Measurements from ENCODE around the gene ZNF366. TPM values are rescaled to one million over a fixed set of nuclear protein-coding genes. Genes with fewer than 3 reads are reported as not detected.
A peak's percentile ranks its signal among the peaks of the same experiment; 100 is the strongest.

The ZNF366 gene
- total and polyA plus RNA-seq, 3 donors from 2014 or later, result 0.96 to 2.2 (median 1.4) TPM

GRCh38 chr5:72523960-72524582 lies 16.9 kb upstream of the ZNF366 start:
- no peaks in the 10 kb centered on the region for H3K4me1 ChIP-seq
- no peak overlapping the region for H3K27ac ChIP-seq
- intact Hi-C loops (cut with DNase I; ENCODE audit: low total_unique reads), result loop anchor here (10.0 kb wide), 1 partner anchor 149 kb away; no protein-coding TSS in a partner anchor
- WGBS, 2 donors, result 77 to 78% methylated on average over 3 of the region's 3 CpGs
- H3K36me3 ChIP-seq (ENCODE audit: low read depth, missing control alignments), result no peaks in the 10 kb centered on the region
- no peak for DNase-seq
- TF ChIP-seq POLR2A (IDR thresholded peaks at IDR 0.05) (no peak), CTCF (IDR thresholded peaks at IDR 0.05) (peak in 2 of 3 experiments; percentile 11 to 41)
- no peaks in the 10 kb centered on the region for H3K27me3 ChIP-seq
- no peaks in the 10 kb centered on the region for H3K9me3 ChIP-seq
- H3K4me3 ChIP-seq, result no peak overlapping the region

GRCh38 chr5:72522607-72523006 lies 15.4 kb upstream of the ZNF366 start:
- 94 to 100% methylated on average over 1 of the region's 1 CpG for WGBS, 2 donors
- H3K4me1 ChIP-seq, result no peaks in the 10 kb centered on the region
- TF ChIP-seq POLR2A (IDR thresholded peaks at IDR 0.05), result no peak
- no peak for TF ChIP-seq CTCF (IDR thresholded peaks at IDR 0.05)
- H3K4me3 ChIP-seq, result no peak overlapping the region
- H3K27ac ChIP-seq, result no peak overlapping the region
- intact Hi-C loops (cut with DNase I; ENCODE audit: low total_unique reads), result loop anchor here (10.0 kb wide), 1 partner anchor 148 kb away; no protein-coding TSS in a partner anchor
- no peaks in the 10 kb centered on the region for H3K27me3 ChIP-seq
- no peaks in the 10 kb centered on the region for H3K36me3 ChIP-seq (ENCODE audit: low read depth, missing control alignments)
- no peak for DNase-seq
- H3K9me3 ChIP-seq, result no peaks in the 10 kb centered on the region

- Histone ChIP-seq H3K36me3 (ENCODE audit: low read depth, missing control alignments) (no peaks in the 10 kb centered on the region), H3K4me1 (no peaks in the 10 kb centered on the region), H3K9me3 (no peaks in the 10 kb centered on the region), H3K4me3 (no peak overlapping the region), H3K27me3 (no peaks in the 10 kb centered on the region), H3K27ac (no peak overlapping the region)
- no peak for DNase-seq
- no peak for TF ChIP-seq CTCF (IDR thresholded peaks at IDR 0.05)
- no peak for TF ChIP-seq POLR2A (IDR thresholded peaks at IDR 0.05)
- intact Hi-C loops (cut with DNase I; ENCODE audit: low total_unique reads), result no loop called here
These were observed 11.9 kb upstream of the ZNF366 start for GRCh38 chr5:72519111-72519510.

- 73% methylated on average over 12 of the region's 12 CpGs for WGBS, 2 donors
- H3K9me3 ChIP-seq, result no peaks in the 10 kb centered on the region
- H3K4me3 ChIP-seq, result no peak overlapping the region
- intact Hi-C loops (cut with DNase I; ENCODE audit: low total_unique reads), result no loop called here
- no peak overlapping the region for H3K27ac ChIP-seq
- no peak for TF ChIP-seq POLR2A (IDR thresholded peaks at IDR 0.05)
- TF ChIP-seq CTCF (IDR thresholded peaks at IDR 0.05), result no peak
- no peak for DNase-seq
- H3K36me3 ChIP-seq (ENCODE audit: low read depth, missing control alignments), result no peaks in the 10 kb centered on the region
- no peaks in the 10 kb centered on the region for H3K27me3 ChIP-seq
- H3K4me1 ChIP-seq, result no peaks in the 10 kb centered on the region
These were observed 10.9 kb upstream of the ZNF366 start for GRCh38 chr5:72518001-72518683.

All from testis (tissue), 3 donors.